Endothelial cell of umbilical vein (primary cell): ENCODE data around the gene DCTN4. TPM values are rescaled to one million over a fixed set of nuclear protein-coding genes. Genes with fewer than 3 reads are reported as not detected.

Experiments used
- BruUV-seq: library from RNA; stranded (reverse); fragments of 400-500 nt; replicated peaks from 2 replicates; lab custom pipeline; 2021; lab: Mats Ljungman, UMichigan
- CTCF ChIA-PET: fragments of 300-600, 350-600 bp; sonication (Branson Sonifier 250); formaldehyde crosslinking; loops from one replicate; lab custom pipeline; 2021; ENCODE audit warnings: antibody characterized with exemption, inconsistent platforms; lab: Charles Lee
- POLR2A ChIA-PET: fragments of 300-600, 350-600 bp; sonication (Branson Sonifier 250); formaldehyde crosslinking; loops from one replicate; lab custom pipeline; 2021; ENCODE audit warnings: antibody characterized with exemption, inconsistent platforms; lab: Charles Lee
- DNase-seq: peaks from one replicate; pipeline ENCODE4 v3.0.0-alpha.2; 2011; ENCODE audit warnings: low read depth, low spot score
- FAIRE-seq: peaks from 2 replicates; lab custom pipeline; 2011; peaks lifted over from hg19 to GRCh38; lab: Jason Lieb, UNC
- H2AFZ ChIP-seq: 2 replicates; pipeline ENCODE4 v1.6.0; 2012; ENCODE audit warnings: low read depth, low read length, control low read depth, inconsistent platforms
- H3K27ac ChIP-seq: 2 replicates; pipeline ENCODE4 v1.5.1; 2011; ENCODE audit warnings: low read depth, mild to moderate bottlenecking, control low read depth, low read length, moderate library complexity; ENCODE audit not compliant: insufficient read depth
- H3K27me3 ChIP-seq, 2 experiments: 2 replicates each; pipeline versions ENCODE4 v1.6.0 to v1.6.1; 2011; ENCODE audit warnings: low read length in 2 of 2, mixed read lengths in 1 of 2; ENCODE audit not compliant: control insufficient read depth in 2 of 2, insufficient read depth in 2 of 2
- H3K36me3 ChIP-seq, 2 experiments: 2 replicates in 1 of 2; 3 replicates in 1 of 2; pipeline ENCODE4 v1.5.1; 2011; ENCODE audit warnings: low read length in 2 of 2, mild to moderate bottlenecking in 1 of 2, moderate library complexity in 1 of 2; ENCODE audit not compliant: control insufficient read depth in 2 of 2, insufficient read depth in 2 of 2; ENCODE audit errors: extremely low read depth in 1 of 2
- H3K4me1 ChIP-seq: 3 replicates; pipeline ENCODE4 v1.5.1; 2011; ENCODE audit warnings: mild to moderate bottlenecking, low read length; ENCODE audit not compliant: control insufficient read depth, insufficient read depth; ENCODE audit errors: extremely low read depth
- H3K4me2 ChIP-seq: 2 replicates; pipeline ENCODE4 v1.6.1; 2011; ENCODE audit warnings: low read length, control low read depth, mixed read lengths; ENCODE audit not compliant: insufficient read depth
- H3K4me3 ChIP-seq, 3 experiments: fragments of 200-600 bp in 1 of 3; sonication (generic), shearing (Covaris generic) in 1 of 3; replicated peaks in 1 of 3; 2 replicates each; pipeline ENCODE4 v1.5.1; 2011 to 2016; ENCODE audit warnings: control low read depth in 3 of 3, low read length in 3 of 3, mild to moderate bottlenecking in 2 of 3, inconsistent platforms in 1 of 3, low read depth in 1 of 3, moderate library complexity in 1 of 3; ENCODE audit not compliant: insufficient read depth in 1 of 3
- H3K79me2 ChIP-seq: 2 replicates; pipeline ENCODE4 v1.6.0; 2012; ENCODE audit warnings: low read length, inconsistent platforms; ENCODE audit not compliant: control insufficient read depth, insufficient read depth
- H3K9ac ChIP-seq: replicated peaks from 2 replicates; pipeline ENCODE3; 2011; ENCODE audit warnings: low read length, control low read depth; ENCODE audit not compliant: insufficient read depth; ENCODE audit errors: extremely low read depth
- H3K9me1 ChIP-seq: replicated peaks from 3 replicates; pipeline ENCODE4 v1.6.0; 2011; ENCODE audit warnings: mild to moderate bottlenecking, low read length; ENCODE audit not compliant: control insufficient read depth, insufficient read depth; ENCODE audit errors: extremely low read depth
- H3K9me3 ChIP-seq: replicated peaks from 2 replicates; pipeline ENCODE4 v1.5.1; 2012; ENCODE audit warnings: low read length, inconsistent platforms; ENCODE audit not compliant: control insufficient read depth, insufficient read depth
- H4K20me1 ChIP-seq: replicated peaks from 2 replicates; pipeline ENCODE3; 2011; ENCODE audit warnings: mild to moderate bottlenecking, low read length; ENCODE audit not compliant: control insufficient read depth, insufficient read depth; ENCODE audit errors: extremely low read depth
- EZH2 ChIP-seq: IDR thresholded peaks from 2 replicates; pipeline ENCODE4 v1.6.1; 2012; ENCODE audit warnings: borderline replicate concordance, low read depth, mild to moderate bottlenecking, moderate library complexity, low read length, inconsistent platforms; ENCODE audit not compliant: severe bottlenecking
- FOS ChIP-seq: IDR thresholded peaks from 2 replicates; pipeline ENCODE4 v1.6.1; 2011; ENCODE audit warnings: mild to moderate bottlenecking, low read length, moderate library complexity, borderline replicate concordance; ENCODE audit not compliant: insufficient read depth
- GATA2 ChIP-seq: IDR thresholded peaks from 2 replicates; pipeline ENCODE4 v1.7.0; 2011; ENCODE audit warnings: low read depth, mild to moderate bottlenecking, moderate library complexity, mixed read lengths, low read length; ENCODE audit not compliant: insufficient read length, insufficient read depth
- JUN ChIP-seq: IDR thresholded peaks from 2 replicates; pipeline ENCODE4 v1.6.1; 2011; ENCODE audit warnings: borderline replicate concordance, low read depth; ENCODE audit not compliant: insufficient read length, insufficient read depth
- MYC ChIP-seq: IDR thresholded peaks from one replicate; pipeline ENCODE4 v1.6.1; 2011; ENCODE audit warnings: mild to moderate bottlenecking, low read depth, low read length
- POLR2A ChIP-seq: IDR thresholded peaks from 2 replicates; pipeline ENCODE4 v1.6.1; 2012; ENCODE audit warnings: low read depth, mild to moderate bottlenecking, control low read depth, low read length
- POLR2AphosphoS5 ChIP-seq: IDR thresholded peaks from 2 replicates; pipeline ENCODE4 v1.6.1; 2012; ENCODE audit warnings: low read depth, mild to moderate bottlenecking, control low read depth, low read length, moderate library complexity; ENCODE audit not compliant: insufficient read depth
- dilution Hi-C: fragments of 300-500 bp; cut with MboI; formaldehyde crosslinking; loops from one replicate; pipeline ENCODE4 v1.15.0; 2019; ENCODE audit warnings: low sequenced_read_pairs; ENCODE audit not compliant: extremely low pct_ligation_motif_present
- intact Hi-C: fragments of 100-400 bp; cut with micrococcal nuclease; formaldehyde crosslinking; loops from one replicate; pipeline ENCODE4 v1.10.0; 2022
- polyA plus RNA-seq, 4 experiments: library from polyadenylated mRNA; depleted of rRNA in 3 of 4; stranded (reverse) in 3 of 4; unstranded in 1 of 4; fragments of >200 nt; gene quantifications; 2 replicates each; pipeline versions ENCODE4 v1.2.1 to v1.2.3, GENCODE V29; 2011 to 2012; ENCODE audit warnings: missing spikeins in 1 of 4
- total RNA-seq: library from RNA; stranded (reverse); gene quantifications from 2 replicates; pipeline ENCODE4 v1.2.3, GENCODE V29; 2021
- TF ChIP-seq, protein P1 (sequence below): IDR thresholded peaks from 2 replicates; pipeline ENCODE4 v1.6.1; 2011; ENCODE audit not compliant: insufficient read depth, insufficient read length
- TF ChIP-seq, protein P2 (sequence below), 2 donors: IDR thresholded peaks; 1 replicate in 1 of 2; 2 replicates in 1 of 2; pipeline ENCODE4 v1.5.1; 2011; ENCODE audit warnings: low read length in 2 of 2, mild to moderate bottlenecking in 2 of 2, moderate library complexity in 2 of 2, control low read depth in 1 of 2, inconsistent platforms in 1 of 2, low read depth in 1 of 2; ENCODE audit not compliant: insufficient read depth in 1 of 2; ENCODE audit errors: extremely low read depth in 1 of 2

DCTN4 gene
- total and polyA plus RNA-seq, 2 donors (not counting 3 experiments of a cell fraction or from before 2014, with no cell fraction given): 22.4 to 47.3 TPM

DNA sequence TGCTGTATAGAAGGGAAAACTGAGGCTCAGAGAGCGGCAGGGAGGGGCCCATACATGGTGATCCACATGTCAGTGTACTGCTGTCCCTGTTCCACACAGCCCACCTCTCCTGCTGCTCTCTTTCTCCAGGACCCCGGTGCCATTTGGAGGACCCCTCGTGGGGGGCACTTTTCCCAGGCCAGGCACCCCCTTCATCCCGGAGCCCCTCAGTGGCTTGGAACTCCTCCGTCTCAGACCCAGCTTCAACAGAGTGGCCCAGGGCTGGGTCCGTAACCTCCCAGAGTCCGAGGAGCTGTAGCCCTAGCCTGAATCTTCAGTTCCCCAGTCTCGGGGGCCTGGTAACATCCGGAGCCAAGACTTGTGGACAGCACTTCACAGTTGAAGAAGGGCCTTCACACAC, 82.2 kb downstream of the DCTN4 start:
- ChIA-PET POLR2A (no interaction called here), CTCF (interaction anchor here (2.5 kb wide), 1 partner anchor 24 kb away, joined by 10 read pairs; the partner anchor contains the start of gene RBM22)
- Histone ChIP-seq H3K9me1 (no peaks in the 10 kb centered on the region), H3K4me2 (no peak overlapping the region), H3K4me1 (peaks cover 11% of the 10 kb centered on the region), H3K9ac (no peak overlapping the region), H3K79me2 (no peaks in the 10 kb centered on the region), H3K27me3 (peaks cover 0 to 4% of the 10 kb centered on the region in 2 experiments), H4K20me1 (no peaks in the 10 kb centered on the region), H3K9me3 (no peaks in the 10 kb centered on the region), H2AFZ (no peak overlapping the region), H3K4me3 (no peak overlapping the region), H3K27ac (no peak overlapping the region), H3K36me3 (no peaks in the 10 kb centered on the region)
- dilution Hi-C loops (no loop called here), intact Hi-C loops (no loop called here)
- DNase-seq: no peak
- no TSS peak for BruUV-seq
- TF ChIP-seq, protein P1, sequence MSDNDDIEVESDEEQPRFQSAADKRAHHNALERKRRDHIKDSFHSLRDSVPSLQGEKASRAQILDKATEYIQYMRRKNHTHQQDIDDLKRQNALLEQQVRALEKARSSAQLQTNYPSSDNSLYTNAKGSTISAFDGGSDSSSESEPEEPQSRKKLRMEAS: no peak
- TF ChIP-seq EZH2: no peak
- TF ChIP-seq JUN: no peak
- no peak for TF ChIP-seq FOS
- TF ChIP-seq GATA2: no peak
- no peak for TF ChIP-seq POLR2AphosphoS5
- no peak for TF ChIP-seq POLR2A
- no peak for TF ChIP-seq MYC
- TF ChIP-seq, protein P2, sequence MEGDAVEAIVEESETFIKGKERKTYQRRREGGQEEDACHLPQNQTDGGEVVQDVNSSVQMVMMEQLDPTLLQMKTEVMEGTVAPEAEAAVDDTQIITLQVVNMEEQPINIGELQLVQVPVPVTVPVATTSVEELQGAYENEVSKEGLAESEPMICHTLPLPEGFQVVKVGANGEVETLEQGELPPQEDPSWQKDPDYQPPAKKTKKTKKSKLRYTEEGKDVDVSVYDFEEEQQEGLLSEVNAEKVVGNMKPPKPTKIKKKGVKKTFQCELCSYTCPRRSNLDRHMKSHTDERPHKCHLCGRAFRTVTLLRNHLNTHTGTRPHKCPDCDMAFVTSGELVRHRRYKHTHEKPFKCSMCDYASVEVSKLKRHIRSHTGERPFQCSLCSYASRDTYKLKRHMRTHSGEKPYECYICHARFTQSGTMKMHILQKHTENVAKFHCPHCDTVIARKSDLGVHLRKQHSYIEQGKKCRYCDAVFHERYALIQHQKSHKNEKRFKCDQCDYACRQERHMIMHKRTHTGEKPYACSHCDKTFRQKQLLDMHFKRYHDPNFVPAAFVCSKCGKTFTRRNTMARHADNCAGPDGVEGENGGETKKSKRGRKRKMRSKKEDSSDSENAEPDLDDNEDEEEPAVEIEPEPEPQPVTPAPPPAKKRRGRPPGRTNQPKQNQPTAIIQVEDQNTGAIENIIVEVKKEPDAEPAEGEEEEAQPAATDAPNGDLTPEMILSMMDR (IDR thresholded peaks at IDR 0.05; ENCODE audit: extremely low read depth in 1 of 2, insufficient read depth in 1 of 2, low read depth in 1 of 2, low read length in 2 of 2): no peak
- no peak for FAIRE-seq
